Measurements from ENCODE around the gene RBM42.

DNA sequence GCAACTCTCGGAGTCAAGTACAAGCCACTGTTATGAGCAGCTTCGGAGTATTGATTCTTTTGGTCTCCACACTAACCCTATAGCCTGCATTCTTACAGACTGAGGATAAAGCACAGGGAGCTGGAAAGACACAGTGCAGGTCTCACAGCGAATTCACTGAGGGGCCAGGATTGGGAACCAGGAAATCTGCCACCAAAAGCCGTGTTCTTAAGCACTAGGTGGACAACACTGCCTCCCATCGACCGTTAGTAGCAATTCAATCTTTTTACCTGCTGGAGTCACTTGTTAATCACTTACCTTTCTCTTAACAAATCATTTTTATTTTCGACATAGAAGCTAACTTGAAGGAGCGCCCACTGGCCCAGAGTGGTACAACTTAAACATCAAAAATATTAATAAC, 36.6 kb upstream of the RBM42 start:
- no peak for TF ChIP-seq POLR2AphosphoS5 (IDR thresholded peaks at IDR 0.05; ENCODE audit: low read depth, low read length)
- no peak for TF ChIP-seq POLR2A (IDR thresholded peaks at IDR 0.05; ENCODE audit: low read depth, low read length)
- TF ChIP-seq TAF1 (IDR thresholded peaks at IDR 0.05; ENCODE audit: borderline replicate concordance, low read depth, low read length): no peak
